Effector memory CD4-positive, alpha-beta T cell (primary cell): Measurements from ENCODE around the gene DZIP1.

ENCODE experiments used
- DNase-seq, 3 donors: peaks; one replicate each; pipeline ENCODE4 v3.0.0-alpha.2; 2020
- H3K27ac ChIP-seq: 2 replicates; pipeline ENCODE4 v1.7.0; 2013; ENCODE audit warnings: mild to moderate bottlenecking, low read length, moderate library complexity; ENCODE audit not compliant: insufficient read depth, poor library complexity, severe bottlenecking
- H3K27me3 ChIP-seq: replicated peaks from 2 replicates; pipeline ENCODE4 v1.7.0; 2013; ENCODE audit warnings: mild to moderate bottlenecking, low read length; ENCODE audit not compliant: insufficient read depth, control insufficient read depth, poor library complexity, severe bottlenecking
- H3K36me3 ChIP-seq: 2 replicates; pipeline ENCODE4 v1.7.0; 2013; ENCODE audit warnings: mild to moderate bottlenecking, low read length, moderate library complexity; ENCODE audit not compliant: control insufficient read depth, insufficient read depth
- H3K4me1 ChIP-seq: 2 replicates; pipeline ENCODE4 v1.7.0; 2013; ENCODE audit warnings: low read length, mild to moderate bottlenecking; ENCODE audit not compliant: control insufficient read depth, insufficient read depth, poor library complexity, severe bottlenecking
- H3K4me3 ChIP-seq: 2 replicates; pipeline ENCODE4 v1.7.0; 2013; ENCODE audit warnings: low read length, low read depth, mild to moderate bottlenecking; ENCODE audit not compliant: insufficient read depth, poor library complexity, severe bottlenecking
- H3K9me3 ChIP-seq: 2 replicates; pipeline ENCODE4 v1.7.0; 2013; ENCODE audit warnings: mild to moderate bottlenecking, low read length, moderate library complexity; ENCODE audit not compliant: control insufficient read depth

Gene DZIP1

GRCh38 chr13:95557013-95557412, 87.5 kb downstream of the DZIP1 start:
- no peak overlapping the region for H3K4me3 ChIP-seq
- H3K9me3 ChIP-seq, result no peaks in the 10 kb centered on the region
- no peaks in the 10 kb centered on the region for H3K36me3 ChIP-seq
- no peak for DNase-seq
- H3K4me1 ChIP-seq, result no peaks in the 10 kb centered on the region
- peaks cover 9% of the 10 kb centered on the region for H3K27me3 ChIP-seq
- no peak overlapping the region for H3K27ac ChIP-seq

DNA sequence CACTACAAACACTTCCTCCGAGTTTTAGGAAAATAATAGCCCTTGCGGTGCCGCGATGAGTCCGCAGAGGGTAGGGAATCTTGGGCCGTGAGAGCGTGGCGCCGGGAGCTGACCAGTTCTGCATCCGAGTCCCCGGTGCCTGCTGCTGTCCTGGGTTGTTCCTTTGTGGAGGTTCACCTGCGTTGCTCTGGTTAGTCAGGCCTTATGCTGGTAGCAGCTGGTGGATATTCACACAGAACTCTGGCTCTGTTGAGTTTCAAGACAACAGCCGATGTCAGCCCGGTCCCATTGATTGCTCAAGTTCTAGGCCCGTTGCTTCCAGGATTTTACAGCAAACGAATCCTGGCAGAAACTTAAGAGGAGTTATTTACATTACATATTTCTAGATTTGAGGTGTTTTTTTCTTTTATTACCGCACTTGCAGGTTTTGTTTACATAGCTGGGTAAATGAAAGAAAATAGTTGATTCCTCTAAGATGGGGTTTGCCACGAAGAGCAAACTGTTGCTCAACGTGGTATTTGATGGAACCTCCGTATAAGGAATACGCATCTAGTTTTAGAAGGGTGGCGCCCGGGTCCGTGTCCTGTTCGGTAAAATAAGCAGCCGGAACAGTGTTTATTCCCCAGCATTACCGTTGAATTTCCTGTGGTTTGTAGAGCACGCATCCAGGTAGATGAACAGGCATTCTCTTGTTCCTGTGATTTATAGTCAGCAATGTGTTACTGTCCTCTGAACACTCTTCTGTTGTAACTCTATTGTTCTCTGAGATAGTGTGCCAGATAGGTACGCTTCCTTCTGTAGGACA, 90.7 kb downstream of the DZIP1 start:
- Histone ChIP-seq H3K9me3 (no peaks in the 10 kb centered on the region), H3K27me3 (peaks cover 12% of the 10 kb centered on the region)
- DNase-seq, result no peak

DNA sequence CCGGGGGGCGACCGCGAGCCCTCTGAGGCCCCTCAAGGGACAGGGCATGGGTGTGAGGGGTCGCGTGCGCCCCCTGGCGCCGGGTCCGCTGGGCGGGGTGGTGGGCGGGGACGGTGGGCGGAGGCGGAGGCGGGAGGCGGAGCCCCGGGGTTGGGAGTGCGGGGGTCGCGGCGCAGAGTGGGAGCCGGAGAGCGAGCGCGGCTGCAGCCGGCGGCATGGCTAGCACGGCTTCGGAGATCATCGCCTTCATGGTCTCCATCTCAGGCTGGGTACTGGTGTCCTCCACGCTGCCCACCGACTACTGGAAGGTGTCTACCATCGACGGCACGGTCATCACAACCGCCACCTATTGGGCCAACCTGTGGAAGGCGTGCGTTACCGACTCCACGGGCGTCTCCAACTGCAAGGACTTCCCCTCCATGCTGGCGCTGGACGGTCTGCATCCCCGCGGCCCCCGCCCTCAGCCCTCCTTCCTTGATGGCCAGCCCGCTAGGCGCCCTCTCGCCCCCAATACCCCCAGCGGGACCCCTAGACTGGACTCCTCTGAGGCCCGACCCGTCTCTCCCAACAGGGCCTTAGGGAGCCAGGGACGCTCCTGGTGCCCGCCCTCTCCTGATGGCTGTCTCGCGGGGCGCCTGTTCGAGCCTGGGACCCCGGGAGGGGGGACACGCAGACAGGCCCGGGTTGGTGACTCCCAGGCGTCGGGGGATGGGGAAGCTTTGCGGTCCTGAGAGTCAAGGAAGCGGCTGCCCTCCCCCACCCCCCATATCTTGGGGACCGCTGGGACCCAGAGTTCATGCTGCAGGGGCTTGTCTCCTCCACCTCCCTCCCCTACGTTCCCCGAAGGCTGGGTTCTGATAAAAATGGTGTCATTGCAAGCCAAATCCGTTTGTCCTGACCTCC, 91.7 kb downstream of the DZIP1 start, which contains the start of gene CLDN10:
TSS of gene CLDN10 (plus strand) at position 182 of the 903 bp plus-strand sequence. CDS start at position 216, 34 bp downstream.
- Histone ChIP-seq H3K9me3 (no peaks in the 10 kb centered on the region), H3K27ac (no peak within 1 kb of the TSS), H3K27me3 (peaks cover 12% of the 10 kb centered on the region), H3K36me3 (no peaks in the 10 kb centered on the region), H3K4me1 (no peaks in the 10 kb centered on the region), H3K4me3 (no peak within 1 kb of the TSS)
- no peak for DNase-seq

More for the DNA sequence above, 90.7 kb downstream of the DZIP1 start:
- Histone ChIP-seq H3K36me3 (no peaks in the 10 kb centered on the region), H3K4me1 (no peaks in the 10 kb centered on the region), H3K4me3 (no peak overlapping the region), H3K27ac (no peak overlapping the region)

- Histone ChIP-seq H3K4me1 (no peaks in the 10 kb centered on the region), H3K36me3 (no peaks in the 10 kb centered on the region), H3K27me3 (peaks cover 12% of the 10 kb centered on the region), H3K9me3 (no peaks in the 10 kb centered on the region), H3K4me3 (no peak overlapping the region), H3K27ac (no peak overlapping the region)
- DNase-seq, result no peak
These were observed 92.3 kb downstream of the DZIP1 start for GRCh38 chr13:95552208-95552538.

DNA sequence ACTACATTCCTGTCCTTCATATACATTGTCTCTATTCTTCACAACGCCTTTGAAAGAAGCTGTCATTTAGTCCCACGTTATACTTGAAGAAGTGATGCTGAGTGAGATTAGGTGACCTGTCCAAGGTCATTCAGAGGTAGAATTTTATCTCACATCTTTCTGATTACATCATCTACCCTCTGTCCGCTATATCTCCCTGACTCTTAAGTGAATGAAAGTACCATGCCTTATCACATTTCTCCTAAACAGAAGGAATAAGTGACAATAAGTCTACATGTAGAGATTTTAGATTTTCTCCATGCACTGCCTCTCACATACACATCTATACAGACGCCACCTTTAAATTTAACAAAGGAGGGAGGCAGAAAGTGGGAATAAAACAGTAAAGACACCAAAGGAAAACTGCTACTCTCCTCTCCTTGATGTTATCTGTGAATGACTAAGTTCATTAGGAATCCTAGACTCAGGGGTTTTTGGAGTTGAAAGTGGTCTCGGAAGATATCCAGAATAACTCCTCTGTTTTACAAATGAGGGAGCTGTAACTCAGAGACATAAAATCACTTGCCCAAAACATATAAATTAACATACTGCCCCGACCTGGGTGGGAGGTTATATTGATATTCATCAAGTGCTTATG, 96.9 kb downstream of the DZIP1 start:
- DNase-seq, result no peak
- no peaks in the 10 kb centered on the region for H3K9me3 ChIP-seq
- peaks cover 9% of the 10 kb centered on the region for H3K27me3 ChIP-seq
- H3K27ac ChIP-seq, result no peak overlapping the region
- H3K36me3 ChIP-seq, result no peaks in the 10 kb centered on the region
- no peaks in the 10 kb centered on the region for H3K4me1 ChIP-seq
- H3K4me3 ChIP-seq, result no peak overlapping the region

DNA sequence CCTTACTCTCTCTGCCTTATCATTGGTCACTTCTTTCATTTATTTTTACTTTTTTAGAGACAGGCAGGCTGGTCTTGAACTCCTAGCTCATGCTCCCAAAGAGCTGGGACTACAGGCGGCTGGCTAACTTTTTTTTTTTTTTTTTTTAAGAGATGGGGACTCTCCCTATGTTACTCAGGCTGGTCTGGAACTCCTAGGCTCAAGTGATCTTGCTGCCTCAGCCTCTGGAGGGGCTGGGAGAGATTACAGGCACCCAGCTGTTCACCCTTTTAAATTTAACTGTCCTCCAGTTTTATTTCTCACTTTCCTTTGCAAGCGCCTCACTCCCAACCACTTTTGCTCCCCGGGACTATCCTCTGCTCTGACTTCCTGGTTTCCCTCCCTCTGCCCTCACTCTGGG, 97.6 kb downstream of the DZIP1 start:
- Histone ChIP-seq H3K4me3 (no peak overlapping the region), H3K9me3 (no peaks in the 10 kb centered on the region), H3K27ac (no peak overlapping the region), H3K4me1 (no peaks in the 10 kb centered on the region), H3K27me3 (peaks cover 3% of the 10 kb centered on the region), H3K36me3 (no peaks in the 10 kb centered on the region)
- DNase-seq, result no peak

GRCh38 chr13:95544293-95544692, 100.2 kb downstream of the DZIP1 start:
- Histone ChIP-seq H3K27ac (no peak overlapping the region), H3K9me3 (no peaks in the 10 kb centered on the region), H3K36me3 (no peaks in the 10 kb centered on the region), H3K4me1 (no peaks in the 10 kb centered on the region), H3K4me3 (no peak overlapping the region), H3K27me3 (no peaks in the 10 kb centered on the region)
- DNase-seq, result no peak

DNA sequence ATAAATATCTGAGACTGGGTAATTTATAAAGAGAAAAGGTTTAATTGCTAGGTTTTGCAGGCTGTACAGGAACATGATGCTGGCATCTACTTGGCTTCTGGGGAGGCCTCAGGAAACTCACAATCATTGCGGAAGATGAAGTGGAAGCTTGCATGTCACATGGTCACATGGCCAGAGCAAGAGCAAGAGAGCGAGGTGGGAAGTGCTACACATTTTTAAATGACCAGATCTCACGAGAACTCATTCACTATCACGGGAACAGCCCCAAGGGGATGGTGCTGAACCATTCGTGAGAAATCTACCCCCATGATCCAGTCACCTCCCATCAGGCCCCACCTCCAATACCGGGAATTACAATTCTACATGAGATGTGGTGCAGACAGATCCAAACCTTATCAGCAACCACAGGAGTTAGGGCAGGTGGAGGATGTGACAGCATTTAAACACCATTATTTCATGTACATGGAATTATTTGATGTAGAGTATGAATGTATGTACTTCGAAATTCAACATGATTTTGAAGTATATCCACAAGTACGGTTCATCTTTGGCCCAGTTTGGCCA, 102.5 kb downstream of the DZIP1 start:
- H3K4me3 ChIP-seq, result no peak overlapping the region
- H3K36me3 ChIP-seq, result no peaks in the 10 kb centered on the region
- DNase-seq, result no peak
- no peaks in the 10 kb centered on the region for H3K9me3 ChIP-seq
- H3K4me1 ChIP-seq, result no peaks in the 10 kb centered on the region
- no peaks in the 10 kb centered on the region for H3K27me3 ChIP-seq
- no peak overlapping the region for H3K27ac ChIP-seq

GRCh38 chr13:95541308-95541707, 103.2 kb downstream of the DZIP1 start:
- DNase-seq, result no peak
- no peaks in the 10 kb centered on the region for H3K4me1 ChIP-seq
- H3K4me3 ChIP-seq, result no peak overlapping the region
- no peak overlapping the region for H3K27ac ChIP-seq
- no peaks in the 10 kb centered on the region for H3K36me3 ChIP-seq
- H3K27me3 ChIP-seq, result no peaks in the 10 kb centered on the region
- H3K9me3 ChIP-seq, result no peaks in the 10 kb centered on the region
